GM06990 (cell line): ENCODE measurements around the gene GNB5.

Source experiments
- DNase-seq: peaks from one replicate; pipeline ENCODE4 v3.0.0-alpha.2; 2011; ENCODE audit not compliant: insufficient read length; ENCODE audit errors: extremely low read depth
- H3K27me3 ChIP-seq: replicated peaks from 2 replicates; pipeline ENCODE4 v1.6.0; 2011; ENCODE audit warnings: low read length; ENCODE audit not compliant: control insufficient read depth, insufficient read depth
- H3K36me3 ChIP-seq: 2 replicates; pipeline ENCODE4 v1.5.1; 2011; ENCODE audit warnings: low read length; ENCODE audit not compliant: control insufficient read depth, insufficient read depth
- H3K4me3 ChIP-seq: replicated peaks from 2 replicates; pipeline ENCODE4 v1.5.1; 2011; ENCODE audit warnings: low read depth, mild to moderate bottlenecking, control low read depth, low read length
- CTCF ChIP-seq: IDR thresholded peaks from 2 replicates; pipeline ENCODE4 v1.5.1; 2011; ENCODE audit warnings: low read length, control low read depth, mild to moderate bottlenecking, inconsistent platforms; ENCODE audit not compliant: insufficient read depth, poor library complexity, severe bottlenecking

The GNB5 gene

GRCh38 chr15:52180851-52181450 is 10.2 kb downstream of the GNB5 start:
- H3K27me3 ChIP-seq: no peaks in the 10 kb centered on the region
- no peaks in the 10 kb centered on the region for H3K36me3 ChIP-seq
- TF ChIP-seq CTCF: no peak
- peak overlapping the region; percentile 88 for H3K4me3 ChIP-seq
- DNase-seq: no peak

GRCh38 chr15:52180196-52180835 is 10.9 kb downstream of the GNB5 start:
- Histone ChIP-seq H3K4me3 (peak overlapping the region; percentile 88), H3K36me3 (no peaks in the 10 kb centered on the region), H3K27me3 (no peaks in the 10 kb centered on the region)
- no peak for DNase-seq
- no peak for TF ChIP-seq CTCF

- TF ChIP-seq CTCF: no peak
- DNase-seq: peak; percentile 90
- H3K36me3 ChIP-seq: no peaks in the 10 kb centered on the region
- no peaks in the 10 kb centered on the region for H3K27me3 ChIP-seq
- peak overlapping the region; percentile 88 for H3K4me3 ChIP-seq
Measured at GRCh38 chr15:52179278-52180195, 11.7 kb downstream of the GNB5 start.

GRCh38 chr15:52178765-52179164 is 12.4 kb downstream of the GNB5 start:
- DNase-seq: no peak
- TF ChIP-seq CTCF: no peak
- H3K4me3 ChIP-seq: peak overlapping the region; percentile 88
- H3K27me3 ChIP-seq: no peaks in the 10 kb centered on the region
- H3K36me3 ChIP-seq: no peaks in the 10 kb centered on the region

GRCh38 chr15:52172869-52173268 is 18.3 kb downstream of the GNB5 start:
- no peak for DNase-seq
- no peak for TF ChIP-seq CTCF
- H3K4me3 ChIP-seq: no peak overlapping the region
- H3K27me3 ChIP-seq: no peaks in the 10 kb centered on the region
- H3K36me3 ChIP-seq: no peaks in the 10 kb centered on the region
